Measurements from ENCODE around the gene BLACAT1. TPM values are rescaled to one million over a fixed set of nuclear protein-coding genes. Genes with fewer than 3 reads are reported as not detected.

The BLACAT1 gene
- total RNA-seq = not detected in 2 replicates

GRCh38 chr1:205455581-205456382 is at the start of gene BLACAT1:
BLACAT1 (minus strand) TSS chr1:205456045.
- no peak for TF ChIP-seq CTCF (IDR thresholded peaks at IDR 0.05; ENCODE audit: insufficient read depth, low read depth, low read length)
- no peak for DNase-seq (ENCODE audit: low read depth)
- no peak within 1 kb of the TSS for H3K4me3 ChIP-seq (ENCODE audit: low read depth, low read length)

- peak; percentile 6 for TF ChIP-seq CTCF (IDR thresholded peaks at IDR 0.05; ENCODE audit: insufficient read depth, low read depth, low read length)
- DNase-seq (ENCODE audit: low read depth) = no peak
- H3K4me3 ChIP-seq (ENCODE audit: low read depth, low read length) = peak overlapping the region; percentile 62
These were observed 49.4 kb upstream of the BLACAT1 start for GRCh38 chr1:205505076-205505729.

- no peak for TF ChIP-seq CTCF (IDR thresholded peaks at IDR 0.05; ENCODE audit: insufficient read depth, low read depth, low read length)
- H3K4me3 ChIP-seq (ENCODE audit: low read depth, low read length) = peak within 1 kb of the TSS; percentile 62
- peak; percentile 29 for DNase-seq (ENCODE audit: low read depth)
These were observed 48.6 kb upstream of the BLACAT1 start, which contains the start of gene CDK18 for GRCh38 chr1:205504311-205505075. CDK18 (plus strand) TSS chr1:205504669; CDS start chr1:205523168, 18,499 bp downstream.

GRCh38 chr1:205502992-205503391 is 47.1 kb upstream of the BLACAT1 start:
- no peak overlapping the region for H3K4me3 ChIP-seq (ENCODE audit: low read depth, low read length)
- no peak for DNase-seq (ENCODE audit: low read depth)
- no peak for TF ChIP-seq CTCF (IDR thresholded peaks at IDR 0.05; ENCODE audit: insufficient read depth, low read depth, low read length)

- no peak overlapping the region for H3K4me3 ChIP-seq (ENCODE audit: low read depth, low read length)
- no peak for DNase-seq (ENCODE audit: low read depth)
- TF ChIP-seq CTCF (IDR thresholded peaks at IDR 0.05; ENCODE audit: insufficient read depth, low read depth, low read length) = no peak
These were observed 46.4 kb upstream of the BLACAT1 start for GRCh38 chr1:205502111-205502810.

Measured in fibroblast of villous mesenchyme (primary cell).